Erythroblast (primary cell): ENCODE results near the gene SMC5.
"Not testable (repeated sequence)": the region's sequence is repeated elsewhere in the genome, so short reads cannot be mapped to it uniquely, and the experiment has no call there.

Experiments
- DNase-seq, 2 experiments: peaks; one replicate each; lab custom pipeline; 2025; lab: John Stamatoyannopoulos, UW
- GATA1 ChIP-seq: IDR thresholded peaks from 2 replicates; pipeline ENCODE4 v1.6.1; 2011; ENCODE audit warnings: low read depth, mild to moderate bottlenecking, control low read depth, low read length, moderate library complexity
- POLR2A ChIP-seq: IDR thresholded peaks from 2 replicates; pipeline ENCODE4 v1.6.1; 2011; ENCODE audit warnings: mild to moderate bottlenecking, low read length

SMC5 gene

DNA sequence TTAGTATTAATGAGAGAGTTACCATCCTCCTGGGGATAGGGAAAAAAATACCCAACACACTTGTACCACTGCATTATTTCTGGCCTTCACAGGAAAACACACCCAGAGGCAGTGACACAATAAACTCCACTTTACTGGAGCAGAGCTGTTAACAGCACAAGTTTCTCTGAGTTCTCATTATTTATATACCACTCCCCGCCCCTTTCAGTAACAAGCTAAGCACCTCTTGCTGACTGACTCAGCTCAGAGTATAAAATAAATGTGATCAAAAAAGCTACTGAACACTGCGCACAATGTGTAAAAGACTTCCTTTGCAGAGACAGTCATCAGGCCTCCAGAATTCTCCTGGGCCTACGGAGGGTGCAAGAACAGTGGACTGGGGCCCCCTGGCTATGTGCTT, 134.1 kb downstream of the SMC5 start:
- DNase-seq, result no peak
- TF ChIP-seq GATA1 (no peak), POLR2A (no peak)

GRCh38 chr9:70395652-70396051, 136.9 kb downstream of the SMC5 start:
- TF ChIP-seq GATA1 (no peak), POLR2A (no peak)
- no peak for DNase-seq

DNA sequence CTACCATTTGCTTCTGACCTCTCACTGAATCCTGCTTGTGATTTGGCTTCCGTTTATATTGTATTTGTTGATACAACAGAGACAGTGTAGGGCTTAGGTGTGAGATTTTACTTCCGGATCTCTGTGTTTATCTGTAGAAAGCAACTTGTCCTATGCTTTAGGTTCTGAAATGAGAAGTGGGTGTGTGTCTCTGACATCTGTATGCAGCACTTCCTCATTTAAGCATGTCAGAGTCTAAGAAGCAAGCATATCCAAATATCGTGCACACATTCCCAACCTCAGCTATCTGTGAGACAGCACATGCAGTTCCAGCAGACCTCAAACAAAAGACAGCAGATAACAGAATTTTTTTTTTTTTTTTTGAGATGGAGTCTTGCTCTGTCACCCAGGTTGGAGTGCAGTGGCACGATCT, 139.4 kb downstream of the SMC5 start:
- no peak for TF ChIP-seq POLR2A
- TF ChIP-seq GATA1, result peak; percentile 63
- DNase-seq, result peak; percentile 65 to 86

DNA sequence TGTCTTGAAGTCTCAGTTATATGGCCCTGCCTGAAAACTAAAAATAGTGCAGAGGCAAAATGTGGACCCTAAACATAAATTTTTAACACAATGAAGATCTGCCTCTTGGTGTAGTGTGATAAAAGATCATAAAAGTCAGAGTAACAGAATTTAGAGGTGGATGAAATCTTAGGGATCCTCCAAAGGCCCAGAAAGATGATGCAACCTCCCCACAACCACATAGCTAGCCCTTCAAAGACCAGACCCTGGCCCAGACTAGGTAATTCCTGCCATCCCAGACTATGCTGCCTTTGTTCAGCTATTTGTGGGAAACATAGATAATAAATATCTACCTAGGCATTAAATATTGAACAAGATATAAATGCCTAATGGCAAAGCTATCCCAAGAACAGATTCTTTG, 140.4 kb downstream of the SMC5 start:
- TF ChIP-seq POLR2A (no peak), GATA1 (no peak)
- DNase-seq, result peak in 1 of 2 experiments; percentile 24

DNA sequence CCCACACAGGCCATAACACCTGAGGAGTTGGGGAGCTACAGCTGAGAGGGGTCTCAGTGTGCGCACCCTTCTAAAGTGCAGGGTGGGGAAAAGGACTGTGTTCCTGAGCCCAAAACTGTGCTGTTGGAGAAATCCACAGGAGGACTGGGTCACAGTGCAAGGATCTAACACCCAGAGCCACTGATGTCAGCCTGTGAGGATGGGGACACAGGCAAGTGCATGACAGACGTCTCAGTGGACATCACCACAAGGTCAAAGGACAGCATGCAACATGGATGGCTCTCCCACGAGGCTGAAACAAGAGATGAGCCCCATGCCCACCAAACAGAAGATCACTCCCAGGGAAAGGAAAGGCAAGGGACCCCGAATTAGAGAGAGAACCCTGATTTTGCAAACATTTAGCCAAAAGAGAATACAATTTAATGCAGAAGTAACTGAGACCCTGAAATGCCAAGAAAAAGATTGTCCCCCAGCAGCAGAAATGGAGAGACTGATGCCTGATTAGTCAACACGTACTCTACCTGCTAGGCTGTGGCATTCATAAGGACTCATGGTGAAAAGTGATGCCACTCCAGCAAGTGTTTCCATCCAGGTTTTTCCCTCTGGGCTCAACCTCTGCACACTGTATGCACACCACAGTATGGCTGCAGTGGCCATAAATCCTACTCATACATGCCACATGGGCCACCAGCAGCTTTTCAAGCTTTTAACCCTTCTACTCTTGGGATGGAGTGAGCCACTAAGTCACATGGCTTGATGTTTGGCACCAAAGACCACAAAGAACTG, 141.5 kb downstream of the SMC5 start:
- DNase-seq, result no peak
- no peak for TF ChIP-seq GATA1
- no peak for TF ChIP-seq POLR2A

DNA sequence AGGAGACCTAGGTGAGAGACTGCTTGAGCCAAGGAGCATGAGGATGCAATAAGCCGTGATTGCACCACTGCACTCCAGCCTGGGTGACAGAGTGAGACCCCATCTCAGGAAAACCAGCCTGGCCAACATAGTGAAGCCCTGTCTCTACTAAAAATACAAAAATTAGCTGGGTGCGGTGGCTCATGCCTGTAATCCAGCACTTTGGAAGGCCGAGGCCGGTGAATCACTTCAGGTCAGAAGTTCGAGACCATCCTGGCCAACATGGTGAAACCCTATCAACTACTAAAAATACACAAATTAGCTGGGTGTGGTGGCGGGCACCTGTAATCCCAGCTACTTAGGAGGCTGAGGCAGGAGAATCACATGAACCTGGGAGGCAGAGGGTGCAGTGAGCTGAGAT, 142.5 kb downstream of the SMC5 start:
- not testable (repeated sequence) for DNase-seq

GRCh38 chr9:70402213-70402612, 143.4 kb downstream of the SMC5 start:
- DNase-seq, result no peak

GRCh38 chr9:70403166-70403565, 144.4 kb downstream of the SMC5 start:
- TF ChIP-seq GATA1 (no peak), POLR2A (no peak)
- no peak for DNase-seq

More at GRCh38 chr9:70402213-70402612, 143.4 kb downstream of the SMC5 start:
- TF ChIP-seq GATA1, result no peak
- TF ChIP-seq POLR2A, result no peak

DNA sequence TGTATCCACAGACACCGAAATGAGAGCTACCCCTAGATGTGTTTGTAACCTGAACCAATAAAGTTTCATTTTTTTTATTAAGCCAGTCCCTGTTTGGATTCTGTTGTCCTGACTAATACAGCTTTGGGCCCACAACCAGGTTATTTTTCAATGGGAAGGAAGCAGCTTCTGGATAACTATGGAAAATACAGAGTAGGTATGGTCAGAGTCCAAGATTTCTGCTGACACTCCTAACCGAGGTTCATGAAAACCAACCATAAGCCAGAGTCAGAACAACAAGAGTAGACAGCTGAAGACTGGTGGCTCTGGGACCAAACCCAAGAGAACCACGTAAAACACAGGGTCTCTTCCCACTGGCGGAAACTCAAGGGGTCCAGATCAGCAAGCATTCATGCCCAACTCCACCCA, 144.8 kb downstream of the SMC5 start:
- no peak for DNase-seq
- TF ChIP-seq POLR2A (no peak), GATA1 (no peak)

DNA sequence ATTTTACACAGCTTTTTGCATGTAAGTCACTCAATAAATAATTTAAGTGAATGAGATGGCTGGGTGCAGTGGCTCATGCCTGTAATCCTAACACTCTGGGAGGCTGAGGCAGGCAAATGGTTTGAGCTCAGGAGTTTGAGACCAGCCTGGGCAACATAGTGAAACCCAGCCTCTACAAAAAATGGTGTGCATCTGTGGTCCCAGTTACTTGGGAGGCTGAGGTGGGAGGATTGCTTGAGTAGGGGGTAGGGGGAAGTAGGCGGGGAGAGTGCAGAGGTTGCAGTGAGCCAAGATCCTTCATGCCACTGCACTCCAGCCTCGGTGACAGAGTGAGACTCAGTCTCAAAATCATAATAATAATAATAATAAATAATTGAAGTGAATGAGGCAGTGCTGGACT, 145.5 kb downstream of the SMC5 start:
- TF ChIP-seq GATA1 (no peak), POLR2A (no peak)

More for the DNA sequence above, 145.5 kb downstream of the SMC5 start:
- DNase-seq, result no peak
